Fibroblast of pulmonary artery (primary cell): Measurements from ENCODE around the gene ANAPC10.

Experiments used
- DNase-seq: peaks from one replicate; pipeline ENCODE4 v3.0.0-alpha.2; 2010; ENCODE audit warnings: low read depth
- H3K4me3 ChIP-seq: replicated peaks from 2 replicates; pipeline ENCODE4 v1.5.1; 2011; ENCODE audit warnings: low read depth, mild to moderate bottlenecking, control low read depth, low read length, moderate library complexity
- TF ChIP-seq, protein P1 (sequence below): IDR thresholded peaks from 2 replicates; pipeline ENCODE4 v1.5.1; 2011; ENCODE audit warnings: mild to moderate bottlenecking, control low read depth, low read length, inconsistent platforms; ENCODE audit errors: missing control alignments

ANAPC10 gene

DNA sequence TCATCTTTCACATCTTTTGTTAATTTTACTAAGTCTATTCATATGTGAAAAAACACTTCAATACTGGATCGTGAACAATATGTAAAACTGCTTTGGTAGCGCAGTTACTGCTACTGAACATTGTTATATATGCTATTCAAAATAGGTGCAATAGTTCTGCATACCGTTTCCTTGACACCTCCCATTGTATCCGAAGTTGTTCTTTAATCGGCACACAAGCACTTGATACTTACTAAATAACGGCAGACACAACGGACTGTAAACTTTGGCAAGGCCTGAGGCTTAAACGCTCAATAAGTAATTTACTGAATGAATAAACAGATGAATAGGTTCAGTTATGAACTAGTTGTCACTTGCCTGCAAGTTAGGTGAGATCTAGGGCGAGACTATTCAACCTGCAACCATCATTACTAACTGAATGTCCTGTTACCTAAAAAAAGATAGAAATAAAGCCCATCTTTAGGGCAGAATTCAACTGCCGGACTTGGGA, 620 bp downstream of the ANAPC10 start:
- TF ChIP-seq, protein P1, sequence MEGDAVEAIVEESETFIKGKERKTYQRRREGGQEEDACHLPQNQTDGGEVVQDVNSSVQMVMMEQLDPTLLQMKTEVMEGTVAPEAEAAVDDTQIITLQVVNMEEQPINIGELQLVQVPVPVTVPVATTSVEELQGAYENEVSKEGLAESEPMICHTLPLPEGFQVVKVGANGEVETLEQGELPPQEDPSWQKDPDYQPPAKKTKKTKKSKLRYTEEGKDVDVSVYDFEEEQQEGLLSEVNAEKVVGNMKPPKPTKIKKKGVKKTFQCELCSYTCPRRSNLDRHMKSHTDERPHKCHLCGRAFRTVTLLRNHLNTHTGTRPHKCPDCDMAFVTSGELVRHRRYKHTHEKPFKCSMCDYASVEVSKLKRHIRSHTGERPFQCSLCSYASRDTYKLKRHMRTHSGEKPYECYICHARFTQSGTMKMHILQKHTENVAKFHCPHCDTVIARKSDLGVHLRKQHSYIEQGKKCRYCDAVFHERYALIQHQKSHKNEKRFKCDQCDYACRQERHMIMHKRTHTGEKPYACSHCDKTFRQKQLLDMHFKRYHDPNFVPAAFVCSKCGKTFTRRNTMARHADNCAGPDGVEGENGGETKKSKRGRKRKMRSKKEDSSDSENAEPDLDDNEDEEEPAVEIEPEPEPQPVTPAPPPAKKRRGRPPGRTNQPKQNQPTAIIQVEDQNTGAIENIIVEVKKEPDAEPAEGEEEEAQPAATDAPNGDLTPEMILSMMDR = no peak
- H3K4me3 ChIP-seq = peak overlapping the region; percentile 70
- no peak for DNase-seq

- no peak for DNase-seq
- TF ChIP-seq, protein P1 = no peak
- H3K4me3 ChIP-seq = no peak overlapping the region
Measured at GRCh38 chr4:145093638-145094037, 4.4 kb downstream of the ANAPC10 start.

DNA sequence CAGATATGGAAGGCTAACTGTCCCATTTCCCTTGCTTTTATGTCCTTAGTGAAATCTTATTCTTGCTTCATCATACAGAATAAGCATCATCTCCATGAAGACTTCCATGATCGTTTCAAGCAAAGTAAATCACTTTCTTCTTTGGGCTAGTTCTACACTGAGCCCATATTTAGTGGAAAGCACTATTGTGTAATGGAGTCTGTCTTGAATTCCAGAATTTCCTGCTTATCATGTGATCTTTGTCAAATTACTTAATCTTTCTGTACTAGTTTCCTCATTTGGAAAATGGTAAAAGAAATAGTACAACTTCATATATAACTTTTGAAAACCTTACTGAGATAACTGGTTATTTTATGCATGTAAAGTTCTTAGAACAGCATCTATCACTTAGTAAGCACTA, 7.6 kb downstream of the ANAPC10 start:
- H3K4me3 ChIP-seq = no peak overlapping the region
- TF ChIP-seq, protein P1 = no peak
- DNase-seq = peak; percentile 29

- no peak for DNase-seq
- TF ChIP-seq, protein P1 = no peak
- H3K4me3 ChIP-seq = no peak overlapping the region
Measured at GRCh38 chr4:145083891-145084605, 13.9 kb downstream of the ANAPC10 start.

- TF ChIP-seq, protein P1 = no peak
- H3K4me3 ChIP-seq = no peak overlapping the region
- DNase-seq = no peak
Measured at GRCh38 chr4:145081756-145082155, 16.2 kb downstream of the ANAPC10 start.

DNA sequence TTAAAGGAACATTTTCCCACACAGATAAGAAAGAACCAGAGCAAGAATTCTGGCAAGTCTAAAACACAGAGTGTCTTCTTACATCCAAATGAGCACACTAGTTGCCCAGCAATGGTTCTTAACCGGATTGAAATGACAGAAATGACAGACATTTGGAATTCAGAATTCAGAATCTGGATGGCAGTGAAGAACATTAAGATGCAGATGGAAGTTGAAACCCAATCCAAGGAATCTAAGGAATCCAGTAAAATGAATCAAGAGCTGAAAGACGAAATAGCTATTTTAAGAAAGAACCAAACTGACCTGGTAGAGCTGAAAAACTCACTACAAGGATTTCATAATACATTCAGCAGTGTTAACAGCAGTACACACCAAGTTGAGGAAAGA, 21.5 kb downstream of the ANAPC10 start:
- DNase-seq = no peak
- TF ChIP-seq, protein P1 = no peak
- no peak overlapping the region for H3K4me3 ChIP-seq
